WTC11 (cell line): ENCODE results near the gene RSPH4A. TPM values are rescaled to one million over a fixed set of nuclear protein-coding genes. Genes with fewer than 3 reads are reported as not detected.

Experiments used
- ATAC-seq: fragments of 200-7000 bp; cut with Tn5 transposase; 2 replicates; pipeline ENCODE4 v1.10.0; 2021; ENCODE audit warnings: mild to moderate bottlenecking, moderate library complexity
- CTCF ChIA-PET: fragments of 300-600 bp; sonication (Branson Sonifier 250); formaldehyde crosslinking; loops from one replicate; lab custom pipeline; 2021; ENCODE audit warnings: antibody characterized with exemption; lab: Charles Lee
- POLR2A ChIA-PET: fragments of 350-600 bp; sonication (Branson Sonifier 250); formaldehyde crosslinking; loops from one replicate; lab custom pipeline; 2021; ENCODE audit warnings: antibody characterized with exemption; lab: Charles Lee
- DNase-seq: peaks from one replicate; pipeline ENCODE4 v3.0.0; 2021; ENCODE audit warnings: low spot score
- H3K27ac Mint-ChIP-seq: 2 replicates; pipeline ENCODE4 v1.8.0; 2021; ENCODE audit warnings: mixed read lengths
- H3K27me3 Mint-ChIP-seq: 2 replicates; pipeline ENCODE4 v1.8.0; 2021; ENCODE audit warnings: low read depth, mild to moderate bottlenecking, moderate library complexity, mixed read lengths
- H3K36me3 Mint-ChIP-seq: 2 replicates; pipeline ENCODE4 v1.8.0; 2021; ENCODE audit warnings: mixed read lengths
- H3K4me1 Mint-ChIP-seq: 2 replicates; pipeline ENCODE4 v1.8.0; 2022; ENCODE audit warnings: mixed read lengths
- H3K4me3 Mint-ChIP-seq: 2 replicates; pipeline ENCODE4 v1.8.0; 2021; ENCODE audit warnings: mild to moderate bottlenecking, moderate library complexity, mixed read lengths
- H3K9me3 Mint-ChIP-seq: 2 replicates; pipeline ENCODE4 v1.8.0; 2021; ENCODE audit warnings: mixed read lengths
- CREM ChIP-seq: sonication (generic); formaldehyde crosslinking; IDR thresholded peaks from 2 replicates; pipeline ENCODE4 v1.8.1; 2022; ENCODE audit warnings: mild to moderate bottlenecking, missing genetic modification reagents, moderate library complexity
- E2F4 ChIP-seq: sonication (generic); formaldehyde crosslinking; IDR thresholded peaks from 2 replicates; pipeline ENCODE4 v1.8.1; 2022; ENCODE audit warnings: low read depth, mild to moderate bottlenecking, moderate library complexity, missing genetic modification reagents, borderline replicate concordance
- ELF4 ChIP-seq: sonication (generic); formaldehyde crosslinking; IDR thresholded peaks from 2 replicates; pipeline ENCODE4 v1.8.1; 2022; ENCODE audit warnings: low read depth, mild to moderate bottlenecking, moderate library complexity, missing genetic modification reagents
- EMX1 ChIP-seq: fragments of 250-450 bp; sonication (Bioruptor Pico); IDR thresholded peaks from 2 replicates; pipeline ENCODE4 v1.8.0; 2021; ENCODE audit warnings: mild to moderate bottlenecking
- ETV6 ChIP-seq: sonication (generic); formaldehyde crosslinking; IDR thresholded peaks from 2 replicates; pipeline ENCODE4 v1.8.1; 2022; ENCODE audit warnings: mild to moderate bottlenecking, missing genetic modification reagents
- FOXJ3 ChIP-seq: sonication (generic); formaldehyde crosslinking; IDR thresholded peaks from 2 replicates; pipeline ENCODE4 v1.9.0; 2021; ENCODE audit warnings: missing genetic modification reagents, mild to moderate bottlenecking, borderline replicate concordance
- HMGA2 ChIP-seq: fragments of 250-450 bp; sonication (Bioruptor Pico); IDR thresholded peaks from 2 replicates; pipeline ENCODE4 v1.4.0; 2021; ENCODE audit warnings: mild to moderate bottlenecking, moderate library complexity
- IRF2 ChIP-seq: sonication (generic); formaldehyde crosslinking; IDR thresholded peaks from 2 replicates; pipeline ENCODE4 v1.8.0; 2022; ENCODE audit warnings: low read depth, missing genetic modification reagents, borderline replicate concordance
- MXD4 ChIP-seq: fragments of 250-450 bp; sonication (Bioruptor Pico); IDR thresholded peaks from 2 replicates; pipeline ENCODE4 v1.8.0; 2021; ENCODE audit warnings: mild to moderate bottlenecking, moderate library complexity, borderline replicate concordance
- NFATC4 ChIP-seq: fragments of 250-450 bp; sonication (Bioruptor Pico); IDR thresholded peaks from 2 replicates; pipeline ENCODE4 v1.9.0; 2021; ENCODE audit warnings: mild to moderate bottlenecking
- NR1H2 ChIP-seq: sonication (generic); formaldehyde crosslinking; IDR thresholded peaks from 2 replicates; pipeline ENCODE4 v1.9.0; 2021; ENCODE audit warnings: mild to moderate bottlenecking, moderate library complexity, missing genetic modification reagents
- NR3C1 ChIP-seq: sonication (generic); formaldehyde crosslinking; conservative IDR thresholded peaks from 2 replicates; pipeline ENCODE4 v1.8.1; 2023; ENCODE audit warnings: low read depth, mild to moderate bottlenecking, missing genetic modification reagents
- PRDM15 ChIP-seq: sonication (generic); formaldehyde crosslinking; IDR thresholded peaks from 2 replicates; pipeline ENCODE4 v1.8.0; 2022; ENCODE audit warnings: missing genetic modification reagents
- PRRX2 ChIP-seq: fragments of 250-450 bp; sonication (Bioruptor Pico); IDR thresholded peaks from 2 replicates; pipeline ENCODE4 v1.8.0; 2021; ENCODE audit warnings: mild to moderate bottlenecking
- RELA ChIP-seq: sonication (generic); formaldehyde crosslinking; IDR thresholded peaks from 2 replicates; pipeline ENCODE4 v1.8.1; 2022; ENCODE audit warnings: missing genetic modification reagents, mild to moderate bottlenecking, borderline replicate concordance
- SOX15 ChIP-seq: fragments of 250-450 bp; sonication (Bioruptor Pico); IDR thresholded peaks from 2 replicates; pipeline ENCODE4 v1.9.0; 2021; ENCODE audit warnings: mild to moderate bottlenecking
- SP1 ChIP-seq: sonication (generic); formaldehyde crosslinking; conservative IDR thresholded peaks from 2 replicates; pipeline ENCODE4 v1.8.1; 2022; ENCODE audit warnings: missing genetic modification reagents
- TCF7 ChIP-seq: sonication (generic); formaldehyde crosslinking; IDR thresholded peaks from 2 replicates; pipeline ENCODE4 v1.8.0; 2022; ENCODE audit warnings: mild to moderate bottlenecking, low read depth, missing genetic modification reagents, moderate library complexity
- TEAD4 ChIP-seq: sonication (generic); formaldehyde crosslinking; IDR thresholded peaks from 2 replicates; pipeline ENCODE4 v1.8.0; 2022; ENCODE audit warnings: mild to moderate bottlenecking, missing genetic modification reagents
- USF2 ChIP-seq: sonication (generic); formaldehyde crosslinking; IDR thresholded peaks from 2 replicates; pipeline ENCODE4 v1.8.1; 2023; ENCODE audit warnings: mild to moderate bottlenecking, missing genetic modification reagents, moderate library complexity
- ZBTB43 ChIP-seq: sonication (generic); formaldehyde crosslinking; IDR thresholded peaks from 2 replicates; pipeline ENCODE4 v1.8.1; 2023; ENCODE audit warnings: mild to moderate bottlenecking, missing genetic modification reagents
- ZNF232 ChIP-seq: sonication (generic); formaldehyde crosslinking; IDR thresholded peaks from 2 replicates; pipeline ENCODE4 v1.8.0; 2022; ENCODE audit warnings: mild to moderate bottlenecking, missing genetic modification reagents
- ZNF396 ChIP-seq: fragments of 250-450 bp; sonication (Bioruptor Pico); IDR thresholded peaks from 2 replicates; pipeline ENCODE4 v1.8.0; 2021; ENCODE audit warnings: mild to moderate bottlenecking, moderate library complexity, borderline replicate concordance
- ZNF423 ChIP-seq: fragments of 250-450 bp; sonication (Bioruptor Pico); IDR thresholded peaks from 2 replicates; pipeline ENCODE4 v2.1.2; 2022; ENCODE audit warnings: mild to moderate bottlenecking, moderate library complexity
- total RNA-seq: library from RNA; stranded (reverse); gene quantifications from 3 replicates; pipeline ENCODE4 v1.2.3, GENCODE V29; 2021
- TF ChIP-seq, protein P1 (sequence below): fragments of 250-450 bp; sonication (Bioruptor Pico); IDR thresholded peaks from 2 replicates; pipeline ENCODE4 v1.8.0; 2021; ENCODE audit warnings: mild to moderate bottlenecking
- TF ChIP-seq, protein P2 (sequence below): fragments of 250-450 bp; sonication (Bioruptor Pico); IDR thresholded peaks from 2 replicates; pipeline ENCODE4 v1.9.0; 2021; ENCODE audit warnings: mild to moderate bottlenecking

The RSPH4A gene
- total RNA-seq, 1 experiment from 2014 or later: 0.57 TPM

DNA sequence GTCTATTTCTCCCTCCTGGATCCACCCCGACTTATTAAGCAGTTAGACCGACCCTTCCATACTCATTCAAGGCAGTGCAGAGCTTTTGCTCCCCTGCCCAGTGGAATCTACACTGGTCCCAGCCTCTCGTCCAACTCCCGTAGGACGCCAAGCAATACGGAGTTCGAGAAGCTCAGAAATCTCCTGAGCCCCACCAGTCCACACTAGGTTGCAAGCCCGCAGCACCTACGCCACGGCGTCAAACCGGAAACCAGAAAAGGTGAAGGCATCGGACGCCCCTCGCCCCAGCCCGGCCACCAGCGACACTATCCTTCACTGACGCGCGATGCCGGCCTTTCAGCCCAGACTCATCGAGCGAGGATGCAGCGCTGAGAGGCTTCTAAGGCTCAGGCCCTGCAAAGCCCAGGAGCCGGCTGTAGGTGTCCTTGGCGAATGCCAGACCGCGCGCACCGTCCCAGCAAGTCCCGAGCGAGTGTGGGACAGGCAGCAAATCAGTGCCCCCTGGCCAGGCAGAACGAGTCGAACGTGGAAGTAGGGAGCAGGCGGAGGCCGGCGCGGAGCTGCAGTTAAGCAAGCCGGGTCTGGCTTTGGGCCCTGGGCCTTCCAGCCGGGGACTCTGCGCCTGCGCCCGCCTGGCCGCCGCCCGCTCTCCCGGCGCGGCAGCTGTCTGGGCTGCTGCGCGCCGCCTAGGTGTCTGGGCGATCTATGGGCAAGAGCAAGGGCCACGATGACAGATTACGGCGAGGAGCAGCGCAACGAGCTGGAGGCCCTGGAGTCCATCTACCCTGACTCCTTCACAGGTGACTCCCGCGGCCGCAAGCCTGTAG is 45.2 kb upstream of the RSPH4A start, which contains the start of gene RWDD1:
RWDD1 (plus strand) TSS at position 649 of the 827 bp plus-strand sequence; CDS start at position 728, 79 bp downstream.
- Mint-ChIP-seq H3K4me3 (peak within 1 kb of the TSS; percentile 98), H3K27ac (peak within 1 kb of the TSS; percentile 100), H3K4me1 (peaks cover 14% of the 10 kb centered on the region), H3K27me3 (no peaks in the 10 kb centered on the region; the same call in 1 of the 2 replicates), H3K9me3 (no peaks in the 10 kb centered on the region), H3K36me3 (no peaks in the 10 kb centered on the region; the same call in 1 of the 2 replicates)
- POLR2A ChIA-PET: interaction anchor here (0.6 to 2.5 kb wide), 10 partner anchors 17 to 342 kb away, joined by 3 to 11 read pairs (median 4); partner anchors contain the start of genes DSE, TSPYL1 and TSPYL4
- CTCF ChIA-PET: interaction anchor here (0.6 to 2.2 kb wide), 12 partner anchors 8 to 353 kb away, joined by 3 to 19 read pairs (median 4); partner anchors contain the start of gene CALHM5
- DNase-seq: peak; percentile 99
- peak; percentile 98 for ATAC-seq
- TF ChIP-seq ZNF232 (CRISPR knock-in tag): peak; percentile 52; the same call in 1 of the 2 replicates
- TF ChIP-seq ZBTB43 (CRISPR knock-in tag): no peak; the same call in 1 of the 2 replicates
- no peak for TF ChIP-seq NR1H2 (CRISPR knock-in tag)
- no peak for TF ChIP-seq RELA (CRISPR knock-in tag)
- TF ChIP-seq IRF2: no peak
- no peak for TF ChIP-seq E2F4 (CRISPR knock-in tag)
- TF ChIP-seq ELF4 (CRISPR knock-in tag): no peak
- TF ChIP-seq SOX15 (CRISPR knock-in tag): no peak
- TF ChIP-seq NR3C1 (CRISPR knock-in tag): no peak
- TF ChIP-seq MXD4 (CRISPR knock-in tag): no peak
- no peak for TF ChIP-seq HMGA2 (CRISPR knock-in tag)
- TF ChIP-seq NFATC4 (CRISPR knock-in tag): no peak
- TF ChIP-seq TEAD4 (CRISPR knock-in tag): no peak
- no peak for TF ChIP-seq EMX1 (CRISPR knock-in tag)
- no peak for TF ChIP-seq TCF7 (CRISPR knock-in tag)
- TF ChIP-seq ETV6 (CRISPR knock-in tag): peak; percentile 95
- TF ChIP-seq FOXJ3 (CRISPR knock-in tag): no peak
- TF ChIP-seq CREM (CRISPR knock-in tag): peak; percentile 71
- TF ChIP-seq SP1 (CRISPR knock-in tag): peak; percentile 91
- no peak for TF ChIP-seq PRRX2 (CRISPR knock-in tag)
- no peak for TF ChIP-seq USF2
- TF ChIP-seq, protein P1, sequence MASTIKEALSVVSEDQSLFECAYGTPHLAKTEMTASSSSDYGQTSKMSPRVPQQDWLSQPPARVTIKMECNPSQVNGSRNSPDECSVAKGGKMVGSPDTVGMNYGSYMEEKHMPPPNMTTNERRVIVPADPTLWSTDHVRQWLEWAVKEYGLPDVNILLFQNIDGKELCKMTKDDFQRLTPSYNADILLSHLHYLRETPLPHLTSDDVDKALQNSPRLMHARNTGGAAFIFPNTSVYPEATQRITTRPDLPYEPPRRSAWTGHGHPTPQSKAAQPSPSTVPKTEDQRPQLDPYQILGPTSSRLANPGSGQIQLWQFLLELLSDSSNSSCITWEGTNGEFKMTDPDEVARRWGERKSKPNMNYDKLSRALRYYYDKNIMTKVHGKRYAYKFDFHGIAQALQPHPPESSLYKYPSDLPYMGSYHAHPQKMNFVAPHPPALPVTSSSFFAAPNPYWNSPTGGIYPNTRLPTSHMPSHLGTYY (CRISPR knock-in tag): no peak
- TF ChIP-seq, protein P2, sequence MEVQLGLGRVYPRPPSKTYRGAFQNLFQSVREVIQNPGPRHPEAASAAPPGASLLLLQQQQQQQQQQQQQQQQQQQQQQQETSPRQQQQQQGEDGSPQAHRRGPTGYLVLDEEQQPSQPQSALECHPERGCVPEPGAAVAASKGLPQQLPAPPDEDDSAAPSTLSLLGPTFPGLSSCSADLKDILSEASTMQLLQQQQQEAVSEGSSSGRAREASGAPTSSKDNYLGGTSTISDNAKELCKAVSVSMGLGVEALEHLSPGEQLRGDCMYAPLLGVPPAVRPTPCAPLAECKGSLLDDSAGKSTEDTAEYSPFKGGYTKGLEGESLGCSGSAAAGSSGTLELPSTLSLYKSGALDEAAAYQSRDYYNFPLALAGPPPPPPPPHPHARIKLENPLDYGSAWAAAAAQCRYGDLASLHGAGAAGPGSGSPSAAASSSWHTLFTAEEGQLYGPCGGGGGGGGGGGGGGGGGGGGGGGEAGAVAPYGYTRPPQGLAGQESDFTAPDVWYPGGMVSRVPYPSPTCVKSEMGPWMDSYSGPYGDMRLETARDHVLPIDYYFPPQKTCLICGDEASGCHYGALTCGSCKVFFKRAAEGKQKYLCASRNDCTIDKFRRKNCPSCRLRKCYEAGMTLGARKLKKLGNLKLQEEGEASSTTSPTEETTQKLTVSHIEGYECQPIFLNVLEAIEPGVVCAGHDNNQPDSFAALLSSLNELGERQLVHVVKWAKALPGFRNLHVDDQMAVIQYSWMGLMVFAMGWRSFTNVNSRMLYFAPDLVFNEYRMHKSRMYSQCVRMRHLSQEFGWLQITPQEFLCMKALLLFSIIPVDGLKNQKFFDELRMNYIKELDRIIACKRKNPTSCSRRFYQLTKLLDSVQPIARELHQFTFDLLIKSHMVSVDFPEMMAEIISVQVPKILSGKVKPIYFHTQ (CRISPR knock-in tag): no peak
- TF ChIP-seq ZNF423: no peak
- no peak for TF ChIP-seq ZNF396
- TF ChIP-seq PRDM15: no peak
